GM18951 (cell line): ENCODE measurements around the gene GPR31.

ENCODE experiments used
- POLR2A ChIP-seq: IDR thresholded peaks from 4 replicates; pipeline ENCODE4 v1.6.1; 2011; ENCODE audit warnings: mild to moderate bottlenecking; ENCODE audit not compliant: insufficient read length, insufficient read depth; ENCODE audit errors: extremely low read depth
- in situ Hi-C: fragments of 300-500 bp; cut with MboI; formaldehyde crosslinking; loops from one replicate; pipeline ENCODE4 v1.12.0; 2022; ENCODE audit warnings: low sequenced_read_pairs, mixed read lengths, inconsistent platforms; ENCODE audit not compliant: unreplicated experiment

Gene GPR31

DNA sequence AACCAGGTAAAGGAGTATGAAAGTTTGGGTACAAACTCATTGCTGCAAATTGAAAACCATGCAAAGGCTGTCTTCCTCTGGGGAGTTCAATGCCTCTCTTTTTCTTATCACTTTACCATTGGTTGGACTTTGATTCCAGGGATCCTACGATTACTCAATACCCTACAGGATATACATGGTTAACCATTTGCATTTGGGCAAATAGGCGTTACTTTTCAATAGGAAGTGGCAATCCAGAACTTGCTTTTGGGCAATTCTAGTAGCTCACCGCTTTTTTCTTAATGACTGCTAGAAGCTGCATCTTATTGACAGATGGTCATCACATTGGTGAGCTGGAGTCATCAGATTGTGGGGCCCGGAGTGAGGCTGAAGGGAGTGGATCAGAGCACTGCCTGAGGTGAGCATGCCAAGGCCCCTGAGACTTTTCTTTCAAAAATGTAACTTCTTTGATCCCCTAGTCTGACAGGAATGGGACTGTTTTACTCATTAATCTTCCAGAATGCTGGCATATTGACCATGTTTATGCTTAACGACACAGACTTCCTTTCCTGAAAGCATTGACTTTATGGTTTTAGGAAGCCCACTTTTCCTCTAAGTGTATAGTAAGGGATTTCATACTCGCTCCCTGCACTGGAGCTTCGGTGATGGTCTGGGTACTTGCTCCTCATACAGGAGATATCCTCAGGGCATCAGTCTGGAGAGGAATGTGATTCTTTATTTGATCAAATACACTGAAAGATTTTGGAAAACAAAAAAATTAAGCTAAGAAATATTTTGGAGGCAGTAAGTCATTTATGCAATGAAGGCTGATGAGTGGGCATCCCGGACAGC, 34.7 kb downstream of the GPR31 start, which contains the start of gene CCR6:
TSS of gene CCR6 (plus strand) at position 270 of the 831 bp plus-strand sequence. CDS start 13,039 bp downstream, outside the sequence.
- peak; percentile 51 for TF ChIP-seq POLR2A
- in situ Hi-C loops: no loop called here

DNA sequence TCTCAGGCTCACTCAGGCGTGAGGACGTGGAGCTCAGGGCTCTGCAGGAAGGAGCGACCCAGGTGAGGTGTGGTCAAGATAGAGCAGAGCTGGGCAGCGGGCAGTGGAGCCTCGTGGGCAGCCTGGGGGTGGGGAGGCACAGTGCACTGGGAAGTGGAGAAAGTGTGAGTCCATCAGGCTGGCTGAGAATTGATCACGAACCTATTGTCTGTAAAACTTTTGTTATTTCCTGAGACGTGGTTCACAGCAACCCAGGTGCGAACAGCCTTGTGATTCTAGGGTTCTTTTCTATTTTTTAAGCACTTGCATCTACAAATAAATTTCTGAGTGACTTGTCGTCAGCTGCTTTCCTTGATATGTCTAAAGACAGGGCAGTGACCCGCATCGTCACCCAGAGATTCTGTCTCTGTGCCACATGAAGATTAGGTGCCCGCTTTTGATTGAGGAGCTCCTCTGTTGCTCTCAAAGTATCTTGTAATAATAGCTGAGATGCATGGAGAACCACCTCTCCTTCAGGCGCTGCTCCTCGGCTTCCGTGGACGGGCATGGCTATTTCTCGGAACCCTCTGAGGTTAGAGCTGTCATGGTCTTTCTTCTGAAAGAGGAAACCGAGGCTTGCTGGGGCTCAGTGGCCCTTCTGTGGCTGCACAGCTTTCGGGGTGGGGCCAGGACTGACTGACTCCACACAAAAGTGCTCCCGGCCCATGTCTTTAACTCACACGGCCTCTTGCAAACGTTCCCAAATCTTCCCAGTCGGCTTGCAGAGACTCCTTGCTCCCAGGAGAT, 35.5 kb downstream of the GPR31 start:
- TF ChIP-seq POLR2A: peak; percentile 35
- in situ Hi-C loops: no loop called here

DNA sequence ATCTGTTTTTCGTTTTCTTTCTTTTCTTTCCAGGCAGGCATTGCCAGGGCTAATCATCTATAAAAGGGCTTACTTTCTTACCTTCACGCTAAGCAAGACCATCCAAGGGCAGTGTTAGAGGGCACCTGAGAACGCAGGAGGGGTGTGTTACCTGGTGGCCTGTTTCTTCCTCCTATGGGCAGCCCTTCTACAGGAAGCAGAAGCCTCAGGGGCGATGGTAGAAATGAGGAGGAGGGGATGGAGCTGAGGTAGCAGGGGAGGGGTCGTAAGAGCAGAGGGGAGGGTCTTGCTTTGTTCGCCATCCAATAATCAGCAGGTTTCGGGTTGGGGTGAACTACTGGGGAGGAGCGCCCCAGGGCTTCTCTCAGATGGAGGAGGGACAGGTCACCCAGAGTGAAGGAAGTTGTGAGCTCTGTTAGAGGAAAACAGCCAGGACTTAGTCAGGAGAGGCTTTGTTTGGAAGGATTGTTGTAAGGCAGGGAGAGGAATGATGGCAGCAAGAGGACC, 36.4 kb downstream of the GPR31 start:
- in situ Hi-C loops: no loop called here
- TF ChIP-seq POLR2A: no peak

DNA sequence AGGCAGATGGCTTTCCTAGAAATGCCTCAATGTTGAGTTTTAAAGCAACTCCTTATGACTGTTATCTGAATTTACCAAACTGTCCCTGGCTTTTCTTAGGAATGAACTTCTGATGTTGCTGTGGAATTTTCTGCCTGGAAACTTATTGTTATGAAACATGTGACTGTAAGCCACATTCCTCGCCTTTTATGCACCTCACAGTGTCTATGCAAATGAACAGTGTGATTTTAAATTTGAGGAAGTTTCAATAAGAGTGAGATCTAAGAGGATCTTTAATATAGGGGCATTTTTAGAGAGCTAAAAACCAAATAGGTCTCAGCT, 37.2 kb downstream of the GPR31 start:
- in situ Hi-C loops: no loop called here
- TF ChIP-seq POLR2A: no peak

DNA sequence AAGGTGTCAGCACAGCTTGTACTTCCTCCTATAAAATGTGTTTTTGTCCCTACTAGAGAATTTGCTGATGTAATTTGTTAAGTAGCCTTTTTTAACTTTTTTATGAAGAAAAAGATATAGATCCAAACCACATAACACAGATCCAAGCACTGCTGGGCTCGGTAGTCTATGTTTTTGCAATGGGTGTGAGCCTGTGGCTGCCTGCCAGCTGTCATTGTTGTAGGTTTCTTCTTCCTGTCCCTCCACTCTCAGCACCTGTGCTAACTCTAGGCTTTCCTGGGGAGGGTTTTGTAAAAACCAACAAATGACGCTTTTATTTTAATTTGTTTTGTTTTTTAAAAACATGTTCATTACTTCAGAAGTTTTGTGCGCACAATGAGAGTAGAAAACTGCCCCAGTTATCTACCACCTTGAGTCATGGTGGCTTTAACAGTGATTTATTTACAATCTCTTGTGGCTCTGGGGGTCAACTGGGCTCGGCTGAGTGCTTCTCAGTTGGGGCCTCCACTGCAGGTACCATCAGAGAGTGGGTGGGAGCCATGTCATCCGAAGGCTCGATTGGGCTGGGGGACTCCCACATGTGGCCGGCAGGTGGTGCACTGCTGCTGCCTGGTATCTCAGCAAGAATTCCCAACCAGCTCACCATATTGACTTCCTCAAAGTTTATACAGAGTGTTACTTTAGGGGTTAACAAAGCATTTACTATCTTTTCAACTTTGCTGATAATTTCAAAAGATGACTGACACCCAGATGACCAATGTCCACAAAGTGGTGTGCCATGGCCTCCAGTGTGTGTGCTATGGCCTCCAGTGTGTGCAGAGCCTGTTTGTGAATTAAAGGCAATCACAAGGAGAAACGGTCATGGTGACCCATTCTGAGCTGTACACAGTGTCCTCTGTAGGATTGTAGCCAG, 37.9 kb downstream of the GPR31 start:
- in situ Hi-C loops: no loop called here
- TF ChIP-seq POLR2A: no peak

GRCh38 chr6:167118839-167119238, 38.9 kb downstream of the GPR31 start:
- TF ChIP-seq POLR2A: peak; percentile 15
- in situ Hi-C loops: no loop called here

DNA sequence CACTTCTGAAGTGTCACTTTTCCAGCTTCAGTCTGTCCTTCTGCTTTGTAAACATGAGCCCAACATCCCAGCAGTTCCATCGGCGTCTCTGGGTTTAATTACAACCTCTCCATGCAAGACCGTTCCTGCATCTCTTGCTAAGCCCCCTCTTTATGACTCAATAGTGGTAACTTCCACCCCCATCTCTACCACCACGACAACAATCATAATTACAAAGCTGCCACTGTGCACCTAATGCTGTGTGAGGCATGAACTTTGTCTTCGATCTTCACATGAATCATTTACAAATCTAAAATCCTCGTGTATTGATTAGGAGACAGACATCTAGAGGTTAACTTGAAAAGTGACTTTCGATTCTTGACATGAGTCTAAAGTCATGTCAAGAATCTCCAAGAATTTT, 39.8 kb downstream of the GPR31 start:
- in situ Hi-C loops: no loop called here
- TF ChIP-seq POLR2A: no peak

- TF ChIP-seq POLR2A: no peak
These were observed 40.9 kb downstream of the GPR31 start for GRCh38 chr6:167116838-167117228.

GRCh38 chr6:167116109-167116837, 41.5 kb downstream of the GPR31 start:
- no peak for TF ChIP-seq POLR2A
- in situ Hi-C loops: no loop called here

More at GRCh38 chr6:167116838-167117228, 40.9 kb downstream of the GPR31 start:
- in situ Hi-C loops: no loop called here

GRCh38 chr6:167115054-167115453, 42.7 kb downstream of the GPR31 start:
- in situ Hi-C loops: no loop called here
- no peak for TF ChIP-seq POLR2A

DNA sequence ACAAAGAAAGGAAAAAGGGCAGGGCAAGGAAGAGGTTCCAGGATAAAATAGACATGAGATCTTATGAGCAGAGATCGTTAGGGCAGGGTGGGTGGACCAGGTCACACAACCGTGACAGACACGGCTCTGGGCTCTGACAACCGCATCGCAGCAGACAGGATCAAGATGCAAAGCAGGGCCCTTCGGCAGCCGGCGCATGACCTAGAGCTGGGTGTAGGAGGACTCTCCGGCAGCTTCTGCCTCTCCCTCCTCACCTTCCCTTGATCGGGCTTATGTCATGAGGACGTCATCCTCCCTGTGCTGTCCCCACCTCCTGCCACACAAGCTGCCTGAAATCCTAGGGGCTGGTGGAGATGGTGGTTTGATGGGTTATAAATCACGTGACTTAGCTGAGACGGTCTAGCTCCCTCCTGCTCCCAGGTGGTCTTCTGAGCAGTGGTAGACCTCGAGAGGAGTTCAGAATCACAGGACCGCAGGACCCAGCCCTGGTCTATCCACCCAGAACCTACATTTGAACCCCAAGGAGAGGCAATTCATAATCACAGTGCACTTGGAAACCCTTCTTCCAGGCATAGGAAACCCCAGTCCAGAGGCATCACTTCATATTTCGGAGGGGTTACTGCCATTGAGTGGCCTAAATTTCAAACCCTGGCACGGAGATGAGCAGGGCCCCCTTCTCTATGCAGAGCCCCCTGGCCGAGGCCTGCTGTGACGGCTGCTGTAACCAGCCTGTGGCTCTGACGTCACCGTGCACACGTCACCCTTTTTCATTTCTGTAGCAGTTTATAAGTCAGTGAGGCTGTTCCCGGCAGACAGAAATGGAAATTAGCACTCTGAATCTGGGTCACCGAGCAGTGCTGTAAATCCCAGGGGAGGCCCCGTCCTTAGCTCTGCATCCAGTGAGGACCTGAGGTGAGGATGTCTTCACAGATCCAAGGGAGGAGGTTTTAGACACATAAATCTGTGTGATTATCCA, 43.6 kb downstream of the GPR31 start:
- in situ Hi-C loops: no loop called here
- peak; percentile 63 for TF ChIP-seq POLR2A
